Stomach (tissue), 4 donors: ENCODE measurements around the gene VPS8.

ENCODE experiments used
- CTCF ChIP-seq, 7 experiments: fragments of 450-650 bp in 4 of 7; fragments of 200-600 bp in 3 of 7; sonication (generic) in 3 of 7; IDR thresholded peaks; one replicate each; pipeline ENCODE4 v1.5.1; 2016 to 2019; ENCODE audit warnings: antibody characterized with exemption in 7 of 7, control low read depth in 2 of 7, mild to moderate bottlenecking in 1 of 7
- POLR2AphosphoS5 ChIP-seq, 3 donors: sonication (generic); formaldehyde crosslinking; IDR thresholded peaks; one replicate each; pipeline ENCODE4 v1.6.1; 2016; ENCODE audit warnings: antibody characterized with exemption in 3 of 3

GRCh38 chr3:185021256-185021655 lies 209.3 kb downstream of the VPS8 start:
- TF ChIP-seq CTCF (IDR thresholded peaks at IDR 0.05) (no peak), POLR2AphosphoS5 (IDR thresholded peaks at IDR 0.05) (no peak)
